ENCODE data around the gene BFAR.

- TF ChIP-seq EZH2phosphoT487 (IDR thresholded peaks at IDR 0.05; ENCODE audit: low read depth, severe bottlenecking, unreplicated experiment): no peak
- TF ChIP-seq EZH2 (IDR thresholded peaks at IDR 0.05; ENCODE audit: borderline replicate concordance): no peak
Observed at GRCh38 chr16:14682121-14682520, 49.4 kb downstream of the BFAR start.
